Mucosa of descending colon (tissue), 3 donors: ENCODE data around the gene RMI2. TPM values are rescaled to one million over a fixed set of nuclear protein-coding genes. Genes with fewer than 3 reads are reported as not detected.

Source experiments
- ATAC-seq: fragments of 200-7000 bp; cut with Tn5 transposase; one replicate; pipeline ENCODE4 v1.9.1; 2020; ENCODE audit warnings: mild to moderate bottlenecking, moderate library complexity
- DNase-seq, 3 donors: peaks; one replicate each; pipeline ENCODE4 v3.0.0-alpha.2; 2020
- H3K36me3 ChIP-seq: fragments of 200-600 bp; one replicate; pipeline ENCODE4 v1.8.0; 2021; ENCODE audit warnings: low read depth, mild to moderate bottlenecking
- H3K4me1 ChIP-seq: fragments of 200-600 bp; one replicate; pipeline ENCODE4 v1.8.0; 2021; ENCODE audit warnings: low read depth, mild to moderate bottlenecking
- H3K4me3 ChIP-seq: fragments of 200-600 bp; one replicate; pipeline ENCODE4 v1.8.0; 2021; ENCODE audit warnings: mild to moderate bottlenecking
- H3K9me3 ChIP-seq: fragments of 200-600 bp; one replicate; pipeline ENCODE4 v1.8.0; 2021; ENCODE audit warnings: mild to moderate bottlenecking
- intact Hi-C, 2 donors: fragments of 100-400 bp; cut with DNase I in 1 of 2; cut with micrococcal nuclease in 1 of 2; formaldehyde crosslinking; loops; one replicate each; pipeline versions ENCODE4 v1.11.0 to v1.11.1; 2022; cut with DNase I, micrococcal nuclease
- total RNA-seq, 3 donors: library from RNA; stranded (reverse); fragmentation: NEBNext Ultra II Directional in 2 of 3; extraction: Animal tissue kit (Norgen Biotek cat#: 25700) in 2 of 3; gene quantifications; one replicate each; pipeline versions ENCODE4 v1.2.1 to v1.2.4, GENCODE V29; 2021 to 2023
- TF ChIP-seq, protein P1 (sequence below): fragments of 200-600 bp; IDR thresholded peaks from one replicate; pipeline ENCODE4 v1.8.0; 2022; ENCODE audit warnings: antibody characterized with exemption, mild to moderate bottlenecking
- donor health status: DM: no; HTN: no; CAD: no; lungs with moderate emphysema.
- donor health status: DM: no; HTN: no; CAD: no.
- donor health status: DM: no; HTN: yes; CAD: no.

RMI2 gene
- total RNA-seq, 3 donors from 2014 or later, result 2.1 to 12.1 (median 7.0) TPM

- no peaks in the 10 kb centered on the region for H3K36me3 ChIP-seq
- ATAC-seq (no peak), DNase-seq (no peak)
- H3K4me3 ChIP-seq, result no peak overlapping the region
- intact Hi-C loops, result no loop called here
- TF ChIP-seq, protein P1, sequence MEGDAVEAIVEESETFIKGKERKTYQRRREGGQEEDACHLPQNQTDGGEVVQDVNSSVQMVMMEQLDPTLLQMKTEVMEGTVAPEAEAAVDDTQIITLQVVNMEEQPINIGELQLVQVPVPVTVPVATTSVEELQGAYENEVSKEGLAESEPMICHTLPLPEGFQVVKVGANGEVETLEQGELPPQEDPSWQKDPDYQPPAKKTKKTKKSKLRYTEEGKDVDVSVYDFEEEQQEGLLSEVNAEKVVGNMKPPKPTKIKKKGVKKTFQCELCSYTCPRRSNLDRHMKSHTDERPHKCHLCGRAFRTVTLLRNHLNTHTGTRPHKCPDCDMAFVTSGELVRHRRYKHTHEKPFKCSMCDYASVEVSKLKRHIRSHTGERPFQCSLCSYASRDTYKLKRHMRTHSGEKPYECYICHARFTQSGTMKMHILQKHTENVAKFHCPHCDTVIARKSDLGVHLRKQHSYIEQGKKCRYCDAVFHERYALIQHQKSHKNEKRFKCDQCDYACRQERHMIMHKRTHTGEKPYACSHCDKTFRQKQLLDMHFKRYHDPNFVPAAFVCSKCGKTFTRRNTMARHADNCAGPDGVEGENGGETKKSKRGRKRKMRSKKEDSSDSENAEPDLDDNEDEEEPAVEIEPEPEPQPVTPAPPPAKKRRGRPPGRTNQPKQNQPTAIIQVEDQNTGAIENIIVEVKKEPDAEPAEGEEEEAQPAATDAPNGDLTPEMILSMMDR, result no peak
- H3K9me3 ChIP-seq, result no peaks in the 10 kb centered on the region
- H3K4me1 ChIP-seq, result no peaks in the 10 kb centered on the region
Measured at GRCh38 chr16:11318817-11319216, 26.4 kb upstream of the RMI2 start.

GRCh38 chr16:11319529-11320146 is 25.6 kb upstream of the RMI2 start:
- peak in 1 of 3 donors; percentile 50 for DNase-seq
- TF ChIP-seq, protein P1, result no peak
- intact Hi-C loops, result no loop called here
- Histone ChIP-seq H3K4me1 (no peaks in the 10 kb centered on the region), H3K36me3 (no peaks in the 10 kb centered on the region), H3K9me3 (no peaks in the 10 kb centered on the region), H3K4me3 (no peak overlapping the region)
- ATAC-seq, result peak; percentile 15

DNA sequence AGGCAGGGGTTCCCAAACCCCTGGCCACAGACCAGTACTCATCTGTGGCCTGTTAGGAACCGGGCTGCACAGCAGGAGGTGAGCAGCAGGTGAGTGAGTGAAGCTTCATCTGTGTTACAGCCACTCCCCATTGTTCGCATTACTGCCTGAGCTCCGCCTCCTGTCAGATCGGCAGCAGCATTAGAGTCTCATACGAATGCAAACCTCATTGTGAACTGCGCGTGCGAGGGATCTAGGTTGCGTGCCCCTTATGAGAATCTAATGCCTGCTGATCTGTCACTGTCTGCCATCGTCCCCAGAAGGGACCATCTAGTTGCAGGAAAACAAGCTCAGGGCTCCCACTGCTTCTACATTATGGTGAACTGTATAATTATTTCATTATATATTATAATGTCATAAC is 25.1 kb upstream of the RMI2 start:
- Histone ChIP-seq H3K4me3 (no peak overlapping the region), H3K36me3 (no peaks in the 10 kb centered on the region), H3K4me1 (no peaks in the 10 kb centered on the region), H3K9me3 (no peaks in the 10 kb centered on the region)
- DNase-seq (no peak), ATAC-seq (peak; percentile 36)
- intact Hi-C loops, result no loop called here
- TF ChIP-seq, protein P1, result no peak

DNA sequence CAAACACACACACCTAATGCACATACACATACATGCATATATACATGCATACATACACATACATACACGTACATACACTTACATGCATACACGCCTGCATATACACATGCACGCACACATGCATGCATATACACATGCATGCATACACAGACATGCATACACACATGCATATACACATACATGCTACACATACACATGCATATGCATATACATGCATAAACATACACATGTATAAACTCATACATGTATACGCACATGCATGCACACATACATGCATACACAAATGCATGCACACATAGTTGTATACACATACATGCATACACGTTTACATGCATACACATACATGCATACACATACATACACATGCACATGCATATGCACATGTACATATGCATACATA is 23.6 kb upstream of the RMI2 start:
- intact Hi-C loops, result no loop called here
- no peaks in the 10 kb centered on the region for H3K9me3 ChIP-seq
- no peaks in the 10 kb centered on the region for H3K4me1 ChIP-seq
- DNase-seq (no peak), ATAC-seq (no peak)
- no peaks in the 10 kb centered on the region for H3K36me3 ChIP-seq
- no peak overlapping the region for H3K4me3 ChIP-seq
- TF ChIP-seq, protein P1, result no peak

- ATAC-seq (no peak), DNase-seq (no peak)
- Histone ChIP-seq H3K9me3 (no peaks in the 10 kb centered on the region), H3K36me3 (no peaks in the 10 kb centered on the region), H3K4me3 (no peak overlapping the region), H3K4me1 (no peaks in the 10 kb centered on the region)
- TF ChIP-seq, protein P1, result no peak
- intact Hi-C loops, result no loop called here
Measured at GRCh38 chr16:11322823-11323222, 22.4 kb upstream of the RMI2 start.
